ENCODE results near the gene GPRIN2. TPM values are rescaled to one million over a fixed set of nuclear protein-coding genes. Genes with fewer than 3 reads are reported as not detected.

The GPRIN2 gene
- total RNA-seq, 1 experiment from 2014 or later = 10.5 TPM

GRCh38 chr10:46528171-46528671, 28.2 kb downstream of the GPRIN2 start:
- H3K4me1 ChIP-seq (ENCODE audit: insufficient read depth, low read length) = no peaks in the 10 kb centered on the region
- no peak overlapping the region for H2BK5ac ChIP-seq (ENCODE audit: insufficient read length, low read length)
- no peak overlapping the region for H3K23ac ChIP-seq (ENCODE audit: insufficient read length, low read depth, low read length)
- no peak overlapping the region for H3K14ac ChIP-seq (ENCODE audit: insufficient read depth, low read length)
- H2AK5ac ChIP-seq (ENCODE audit: insufficient read length, low read length) = no peak overlapping the region
- no peaks in the 10 kb centered on the region for H3K79me1 ChIP-seq (ENCODE audit: insufficient read depth, low read depth, low read length, poor library complexity, severe bottlenecking)
- H4K20me1 ChIP-seq (ENCODE audit: control insufficient read depth, insufficient read depth, insufficient read length) = no peaks in the 10 kb centered on the region
- H3K36me3 Mint-ChIP-seq (ENCODE audit: insufficient read depth in 1 of 3, low read depth in 3 of 3) = no peaks in the 10 kb centered on the region
- no peak overlapping the region for H2AFZ ChIP-seq (ENCODE audit: low read length)
- no peak overlapping the region for H4K91ac ChIP-seq (ENCODE audit: insufficient read length, low read depth, low read length)
- H4K5ac ChIP-seq (ENCODE audit: insufficient read length, low read depth, low read length) = no peak overlapping the region
- H3K18ac ChIP-seq (ENCODE audit: insufficient read length, low read depth, low read length) = no peak overlapping the region
- H3K79me2 ChIP-seq (ENCODE audit: insufficient read depth, low read length) = no peaks in the 10 kb centered on the region
- no peak overlapping the region for H2BK12ac ChIP-seq (ENCODE audit: insufficient read length, low read depth, low read length)
- TF ChIP-seq CTCF (conservative IDR thresholded peaks at IDR 0.05) = no peak
- H3K27me3 Mint-ChIP-seq (ENCODE audit: low read depth) = no peaks in the 10 kb centered on the region; the same call in 1 of the 2 replicates
- H3K9me3 ChIP-seq (ENCODE audit: control insufficient read depth, low read depth, low read length) = no peaks in the 10 kb centered on the region
- WGBS (ENCODE audit: extremely low coverage, insufficient read length, low lambda C conversion rate) = no CpG with 5 or more reads among the region's 9 CpGs
- H3T11ph ChIP-seq (ENCODE audit: low read length) = no peak overlapping the region
- no peak overlapping the region for H2BK20ac ChIP-seq (ENCODE audit: low read depth, low read length, poor library complexity, severe bottlenecking)
- H3K4me3 Mint-ChIP-seq = no peak overlapping the region
- no peak overlapping the region for H4K8ac ChIP-seq (replicated peaks; ENCODE audit: insufficient read length, low read depth, low read length)
- H3K27ac Mint-ChIP-seq = no peak overlapping the region
- H3K27me3 ChIP-seq (ENCODE audit: insufficient read depth, low read length) = no peaks in the 10 kb centered on the region
- no peak overlapping the region for H3K4ac ChIP-seq (ENCODE audit: low read depth, low read length)
- H3K9ac ChIP-seq (ENCODE audit: extremely low read depth, insufficient read length, low read length) = no peak overlapping the region
- no peak overlapping the region for H2BK120ac ChIP-seq (ENCODE audit: low read depth, low read length, poor library complexity, severe bottlenecking)
- H3K23me2 ChIP-seq (ENCODE audit: insufficient read length, low read depth, low read length, poor library complexity, severe bottlenecking) = no peaks in the 10 kb centered on the region
- DNase-seq = no peak
- no peak overlapping the region for H3K27ac ChIP-seq (ENCODE audit: insufficient read length, low read depth, low read length)
- H3K9me3 Mint-ChIP-seq = no peaks in the 10 kb centered on the region
- H3K4me2 ChIP-seq (ENCODE audit: insufficient read depth, insufficient read length, low read length) = no peak overlapping the region
- no peak overlapping the region; the same call in 1 of the 2 replicates for H2BK15ac ChIP-seq (ENCODE audit: low read depth, low read length)
- H3K56ac ChIP-seq (ENCODE audit: insufficient read length, low read depth, low read length) = no peak overlapping the region
- no peaks in the 10 kb centered on the region for H3K4me1 Mint-ChIP-seq

Data from H9 (cell line).